ENCODE data around the gene ELFN1.

DNA sequence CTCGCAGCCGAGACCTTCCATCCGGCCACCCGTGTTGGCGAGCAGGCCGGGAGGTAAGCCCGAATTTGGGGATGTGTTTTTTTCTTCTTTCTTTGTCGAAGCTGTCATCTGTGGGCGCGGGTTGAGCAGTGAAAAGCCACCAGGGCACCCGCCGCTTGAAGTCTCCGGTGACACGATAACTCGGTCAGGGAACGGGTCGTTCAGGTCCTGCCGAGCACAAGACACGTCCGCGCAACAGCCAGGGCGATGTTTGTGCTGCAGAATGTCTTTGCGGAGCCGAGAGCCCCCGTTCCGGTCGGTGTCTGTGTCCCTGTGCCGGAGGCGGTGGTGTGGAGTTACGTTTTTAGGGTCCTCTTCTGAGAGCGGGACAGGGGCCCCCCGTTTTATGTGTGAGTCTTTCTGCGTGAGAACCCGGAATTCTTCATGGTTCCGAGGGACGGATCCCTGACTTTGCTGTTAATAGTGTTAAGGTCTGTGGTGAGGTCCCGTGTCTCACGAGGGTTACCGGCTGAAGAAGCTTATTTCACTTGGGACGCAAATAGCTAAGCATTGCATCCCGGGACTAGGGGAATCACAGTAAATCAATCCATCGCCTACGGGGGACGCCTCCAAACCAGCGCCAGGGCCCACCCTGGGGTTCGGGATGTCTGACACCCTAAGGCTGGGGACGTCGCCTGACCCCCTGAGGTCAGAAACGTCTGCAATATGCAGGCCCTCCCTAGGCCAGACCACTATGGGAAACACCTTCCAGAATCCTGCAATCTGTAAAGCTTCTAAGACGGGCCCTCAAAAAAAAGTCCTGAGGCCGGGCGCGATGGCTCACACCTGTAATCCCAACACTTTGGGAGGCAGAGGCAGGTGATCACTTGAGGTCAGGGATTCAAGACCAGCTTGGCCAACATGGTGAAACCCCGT, 99.5 kb downstream of the ELFN1 start:
- TF ChIP-seq, protein P1, sequence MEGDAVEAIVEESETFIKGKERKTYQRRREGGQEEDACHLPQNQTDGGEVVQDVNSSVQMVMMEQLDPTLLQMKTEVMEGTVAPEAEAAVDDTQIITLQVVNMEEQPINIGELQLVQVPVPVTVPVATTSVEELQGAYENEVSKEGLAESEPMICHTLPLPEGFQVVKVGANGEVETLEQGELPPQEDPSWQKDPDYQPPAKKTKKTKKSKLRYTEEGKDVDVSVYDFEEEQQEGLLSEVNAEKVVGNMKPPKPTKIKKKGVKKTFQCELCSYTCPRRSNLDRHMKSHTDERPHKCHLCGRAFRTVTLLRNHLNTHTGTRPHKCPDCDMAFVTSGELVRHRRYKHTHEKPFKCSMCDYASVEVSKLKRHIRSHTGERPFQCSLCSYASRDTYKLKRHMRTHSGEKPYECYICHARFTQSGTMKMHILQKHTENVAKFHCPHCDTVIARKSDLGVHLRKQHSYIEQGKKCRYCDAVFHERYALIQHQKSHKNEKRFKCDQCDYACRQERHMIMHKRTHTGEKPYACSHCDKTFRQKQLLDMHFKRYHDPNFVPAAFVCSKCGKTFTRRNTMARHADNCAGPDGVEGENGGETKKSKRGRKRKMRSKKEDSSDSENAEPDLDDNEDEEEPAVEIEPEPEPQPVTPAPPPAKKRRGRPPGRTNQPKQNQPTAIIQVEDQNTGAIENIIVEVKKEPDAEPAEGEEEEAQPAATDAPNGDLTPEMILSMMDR (IDR thresholded peaks at IDR 0.05), result no peak
- TF ChIP-seq POLR2A (IDR thresholded peaks at IDR 0.05), result no peak

All from esophagus squamous epithelium (tissue), 4 donors.